HepG2 (cell line): ENCODE data around the gene NTF3.

Source experiments
- CC2D1A ChIP-seq: sonication (generic); formaldehyde crosslinking; IDR thresholded peaks from 2 replicates; pipeline ENCODE4 v1.8.1; 2023; ENCODE audit warnings: mild to moderate bottlenecking, missing genetic modification reagents
- CTCF ChIP-seq: sonication (generic); formaldehyde crosslinking; IDR thresholded peaks from 2 replicates; pipeline ENCODE4 v1.5.0; 2020; ENCODE audit warnings: mild to moderate bottlenecking, missing genetic modification reagents, moderate library complexity
- EZH2 ChIP-seq: conservative IDR thresholded peaks from 2 replicates; pipeline ENCODE4 v1.6.1; 2012; ENCODE audit warnings: mild to moderate bottlenecking, low read depth, low read length, moderate library complexity
- MAFG ChIP-seq: sonication (generic); formaldehyde crosslinking; IDR thresholded peaks from 2 replicates; pipeline ENCODE4 v1.5.1; 2020; ENCODE audit warnings: mild to moderate bottlenecking, missing genetic modification reagents
- ZNF317 ChIP-seq: sonication (generic); formaldehyde crosslinking; IDR thresholded peaks from 2 replicates; pipeline ENCODE4 v1.5.0; 2020; ENCODE audit warnings: mild to moderate bottlenecking, missing genetic modification reagents
- ZNF589 ChIP-seq: sonication (generic); formaldehyde crosslinking; conservative IDR thresholded peaks from 2 replicates; pipeline ENCODE4 v1.8.0; 2022; ENCODE audit warnings: mild to moderate bottlenecking, moderate library complexity, missing genetic modification reagents
- ZNF75D ChIP-seq: sonication (generic); formaldehyde crosslinking; IDR thresholded peaks from 2 replicates; pipeline ENCODE4 v1.8.1; 2023; ENCODE audit warnings: missing genetic modification reagents, mild to moderate bottlenecking, borderline replicate concordance
- TF ChIP-seq, protein P1 (sequence below): sonication (generic); formaldehyde crosslinking; IDR thresholded peaks from 2 replicates; pipeline ENCODE4 v1.4.0; 2020; ENCODE audit warnings: missing genetic modification reagents, low read depth, mild to moderate bottlenecking, borderline replicate concordance
- TF ChIP-seq, protein P2 (sequence below): sonication (generic); formaldehyde crosslinking; IDR thresholded peaks from 2 replicates; pipeline ENCODE4 v1.4.0; 2020; ENCODE audit warnings: mild to moderate bottlenecking, missing genetic modification reagents

DNA sequence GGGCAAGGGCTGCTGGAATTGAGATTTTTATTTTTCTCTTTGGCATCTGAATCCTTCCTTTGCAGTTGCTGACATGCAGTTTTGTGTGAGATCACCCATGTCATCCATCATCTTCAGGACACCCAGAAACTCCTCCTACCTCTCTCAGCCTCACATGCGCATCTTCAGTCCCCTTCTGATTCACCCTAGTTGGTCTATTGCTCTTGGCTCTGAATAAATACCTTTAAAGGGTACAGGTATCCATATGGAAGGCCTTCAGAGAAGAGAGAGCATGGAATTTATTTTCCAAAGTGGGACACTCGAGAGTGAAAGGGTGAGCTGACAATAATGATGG is 41.8 kb downstream of the NTF3 start:
- no peak for TF ChIP-seq MAFG (CRISPR knock-in tag)
- TF ChIP-seq ZNF589 (CRISPR knock-in tag) = no peak
- no peak for TF ChIP-seq EZH2
- no peak for TF ChIP-seq ZNF75D (CRISPR knock-in tag)
- TF ChIP-seq CC2D1A (CRISPR knock-in tag) = no peak
- TF ChIP-seq CTCF = no peak
- TF ChIP-seq, protein P1, sequence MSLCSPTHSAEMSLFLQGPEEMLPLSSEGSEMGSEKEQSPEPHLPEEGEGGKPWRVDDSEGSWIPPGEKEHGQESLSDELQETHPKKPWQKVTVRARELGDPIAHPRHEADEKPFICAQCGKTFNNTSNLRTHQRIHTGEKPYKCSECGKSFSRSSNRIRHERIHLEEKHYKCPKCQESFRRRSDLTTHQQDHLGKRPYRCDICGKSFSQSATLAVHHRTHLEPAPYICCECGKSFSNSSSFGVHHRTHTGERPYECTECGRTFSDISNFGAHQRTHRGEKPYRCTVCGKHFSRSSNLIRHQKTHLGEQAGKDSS = no peak
- TF ChIP-seq, protein P2, sequence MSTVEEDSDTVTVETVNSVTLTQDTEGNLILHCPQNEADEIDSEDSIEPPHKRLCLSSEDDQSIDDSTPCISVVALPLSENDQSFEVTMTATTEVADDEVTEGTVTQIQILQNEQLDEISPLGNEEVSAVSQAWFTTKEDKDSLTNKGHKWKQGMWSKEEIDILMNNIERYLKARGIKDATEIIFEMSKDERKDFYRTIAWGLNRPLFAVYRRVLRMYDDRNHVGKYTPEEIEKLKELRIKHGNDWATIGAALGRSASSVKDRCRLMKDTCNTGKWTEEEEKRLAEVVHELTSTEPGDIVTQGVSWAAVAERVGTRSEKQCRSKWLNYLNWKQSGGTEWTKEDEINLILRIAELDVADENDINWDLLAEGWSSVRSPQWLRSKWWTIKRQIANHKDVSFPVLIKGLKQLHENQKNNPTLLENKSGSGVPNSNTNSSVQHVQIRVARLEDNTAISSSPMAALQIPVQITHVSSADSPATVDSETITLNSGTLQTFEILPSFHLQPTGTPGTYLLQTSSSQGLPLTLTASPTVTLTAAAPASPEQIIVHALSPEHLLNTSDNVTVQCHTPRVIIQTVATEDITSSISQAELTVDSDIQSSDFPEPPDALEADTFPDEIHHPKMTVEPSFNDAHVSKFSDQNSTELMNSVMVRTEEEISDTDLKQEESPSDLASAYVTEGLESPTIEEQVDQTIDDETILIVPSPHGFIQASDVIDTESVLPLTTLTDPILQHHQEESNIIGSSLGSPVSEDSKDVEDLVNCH (CRISPR knock-in tag) = no peak
- TF ChIP-seq ZNF317 (CRISPR knock-in tag) = no peak
